ENCODE data around the gene KRTAP6-2. TPM values are rescaled to one million over a fixed set of nuclear protein-coding genes. Genes with fewer than 3 reads are reported as not detected.

Gene KRTAP6-2
- total RNA-seq, 4 donors from 2014 or later, result not detected

GRCh38 chr21:30620080-30620479, 21.4 kb upstream of the KRTAP6-2 start:
- peaks cover 0 to 3% (median 0%) of the 10 kb centered on the region in 4 donors for H3K9me3 ChIP-seq
- H3K4me3 ChIP-seq, result no peak overlapping the region
- H3K36me3 ChIP-seq, result no peaks in the 10 kb centered on the region
- H3K27ac ChIP-seq, result no peak overlapping the region
- no peak for DNase-seq (ENCODE audit: low spot score in 2 of 2)
- H3K4me1 ChIP-seq, result no peaks in the 10 kb centered on the region
- no peak for TF ChIP-seq EP300 (IDR thresholded peaks at IDR 0.05)
- TF ChIP-seq, protein P1, sequence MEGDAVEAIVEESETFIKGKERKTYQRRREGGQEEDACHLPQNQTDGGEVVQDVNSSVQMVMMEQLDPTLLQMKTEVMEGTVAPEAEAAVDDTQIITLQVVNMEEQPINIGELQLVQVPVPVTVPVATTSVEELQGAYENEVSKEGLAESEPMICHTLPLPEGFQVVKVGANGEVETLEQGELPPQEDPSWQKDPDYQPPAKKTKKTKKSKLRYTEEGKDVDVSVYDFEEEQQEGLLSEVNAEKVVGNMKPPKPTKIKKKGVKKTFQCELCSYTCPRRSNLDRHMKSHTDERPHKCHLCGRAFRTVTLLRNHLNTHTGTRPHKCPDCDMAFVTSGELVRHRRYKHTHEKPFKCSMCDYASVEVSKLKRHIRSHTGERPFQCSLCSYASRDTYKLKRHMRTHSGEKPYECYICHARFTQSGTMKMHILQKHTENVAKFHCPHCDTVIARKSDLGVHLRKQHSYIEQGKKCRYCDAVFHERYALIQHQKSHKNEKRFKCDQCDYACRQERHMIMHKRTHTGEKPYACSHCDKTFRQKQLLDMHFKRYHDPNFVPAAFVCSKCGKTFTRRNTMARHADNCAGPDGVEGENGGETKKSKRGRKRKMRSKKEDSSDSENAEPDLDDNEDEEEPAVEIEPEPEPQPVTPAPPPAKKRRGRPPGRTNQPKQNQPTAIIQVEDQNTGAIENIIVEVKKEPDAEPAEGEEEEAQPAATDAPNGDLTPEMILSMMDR (IDR thresholded peaks at IDR 0.05), result no peak
- no peak for TF ChIP-seq POLR2A (IDR thresholded peaks at IDR 0.05)
- H3K27me3 ChIP-seq, result no peaks in the 10 kb centered on the region

DNA sequence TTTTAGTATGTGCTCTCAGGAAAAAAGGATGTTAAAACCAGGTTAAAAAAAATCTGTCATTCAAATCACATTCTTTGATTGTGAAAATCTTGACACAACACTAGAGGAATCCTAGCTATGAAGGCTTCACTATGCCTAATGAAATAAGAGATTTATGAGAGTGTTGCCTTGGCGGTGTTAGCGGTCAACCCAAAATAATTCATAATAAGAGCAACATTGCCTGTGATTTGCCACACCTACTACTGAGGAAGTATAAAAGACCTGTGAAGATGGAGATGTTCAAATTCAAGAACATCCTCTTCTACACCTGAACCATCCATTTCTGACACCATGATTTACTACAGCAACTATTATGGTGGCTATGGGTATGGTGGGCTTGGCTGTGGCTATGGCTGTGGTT, 17.4 kb upstream of the KRTAP6-2 start, which contains the start of gene KRTAP20-1:
KRTAP20-1 (plus strand) TSS at position 301 of the 400 bp plus-strand sequence; CDS start at position 331, 30 bp downstream.
- Histone ChIP-seq H3K9me3 (peaks cover 0 to under 1% (median 0%) of the 10 kb centered on the region in 4 donors), H3K27ac (no peak within 1 kb of the TSS), H3K36me3 (no peaks in the 10 kb centered on the region), H3K4me1 (no peaks in the 10 kb centered on the region), H3K4me3 (no peak within 1 kb of the TSS), H3K27me3 (no peaks in the 10 kb centered on the region)
- DNase-seq (ENCODE audit: low spot score in 2 of 2), result no peak
- no peak for TF ChIP-seq EP300 (IDR thresholded peaks at IDR 0.05)
- WGBS, 2 donors, result 88 to 92% methylated on average over 2 of the region's 2 CpGs

GRCh38 chr21:30615199-30615598, 16.5 kb upstream of the KRTAP6-2 start:
- no peaks in the 10 kb centered on the region for H3K4me1 ChIP-seq
- peaks cover 0 to 6% (median 0%) of the 10 kb centered on the region in 4 donors for H3K9me3 ChIP-seq
- H3K27ac ChIP-seq, result no peak overlapping the region
- no peaks in the 10 kb centered on the region for H3K36me3 ChIP-seq
- TF ChIP-seq EP300 (IDR thresholded peaks at IDR 0.05), result no peak
- TF ChIP-seq, protein P1 (IDR thresholded peaks at IDR 0.05), result no peak
- no peak for TF ChIP-seq POLR2A (IDR thresholded peaks at IDR 0.05)
- no peak for DNase-seq (ENCODE audit: low spot score in 2 of 2)
- no peak overlapping the region for H3K4me3 ChIP-seq
- no peaks in the 10 kb centered on the region for H3K27me3 ChIP-seq

GRCh38 chr21:30613836-30614235, 15.1 kb upstream of the KRTAP6-2 start, which contains the start of gene KRTAP6-1:
TSS of gene KRTAP6-1 (minus strand) at chr21:30613930. CDS start at chr21:30613904, 26 bp downstream.
- Histone ChIP-seq H3K27me3 (no peaks in the 10 kb centered on the region), H3K4me3 (no peak within 1 kb of the TSS), H3K36me3 (no peaks in the 10 kb centered on the region), H3K9me3 (peaks cover 0 to 6% (median 0%) of the 10 kb centered on the region in 4 donors), H3K4me1 (no peaks in the 10 kb centered on the region), H3K27ac (no peak within 1 kb of the TSS)
- 53 to 59% methylated on average over 2 of the region's 2 CpGs for WGBS, 2 donors
- no peak for DNase-seq (ENCODE audit: low spot score in 2 of 2)
- TF ChIP-seq, protein P1 (IDR thresholded peaks at IDR 0.05), result no peak

- Histone ChIP-seq H3K4me1 (no peaks in the 10 kb centered on the region), H3K36me3 (no peaks in the 10 kb centered on the region), H3K4me3 (no peak overlapping the region), H3K27me3 (no peaks in the 10 kb centered on the region), H3K9me3 (peaks cover 0 to 12% (median 0%) of the 10 kb centered on the region in 4 donors), H3K27ac (no peak overlapping the region)
- DNase-seq (ENCODE audit: low spot score in 2 of 2), result no peak
- 79 to 80% methylated on average over 2 of the region's 2 CpGs for WGBS, 2 donors
- TF ChIP-seq, protein P1 (IDR thresholded peaks at IDR 0.05), result no peak
- TF ChIP-seq EP300 (IDR thresholded peaks at IDR 0.05), result no peak
- TF ChIP-seq POLR2A (IDR thresholded peaks at IDR 0.05), result no peak
These were observed 13.4 kb upstream of the KRTAP6-2 start for GRCh38 chr21:30612132-30612531.

GRCh38 chr21:30605968-30606367, 7.3 kb upstream of the KRTAP6-2 start:
- no peak overlapping the region for H3K27ac ChIP-seq
- H3K27me3 ChIP-seq, result no peaks in the 10 kb centered on the region
- peaks cover 0 to 14% (median 0%) of the 10 kb centered on the region in 4 donors for H3K9me3 ChIP-seq
- H3K4me3 ChIP-seq, result no peak overlapping the region
- H3K36me3 ChIP-seq, result no peaks in the 10 kb centered on the region
- TF ChIP-seq, protein P1 (IDR thresholded peaks at IDR 0.05), result no peak
- TF ChIP-seq EP300 (IDR thresholded peaks at IDR 0.05) (no peak), POLR2A (IDR thresholded peaks at IDR 0.05) (no peak)
- H3K4me1 ChIP-seq, result no peaks in the 10 kb centered on the region
- 90% methylated on average over 2 of the region's 2 CpGs for WGBS, 2 donors
- no peak for DNase-seq (ENCODE audit: low spot score in 2 of 2)
